H54 (cell line): ENCODE measurements around the gene EEF1AKMT3.

Experiments
- DNase-seq: peaks from one replicate; pipeline ENCODE4 v3.0.0; 2011; ENCODE audit warnings: low spot score, mixed read lengths; ENCODE audit not compliant: insufficient read length
- FAIRE-seq: peaks from 3 replicates; lab custom pipeline; 2011; peaks lifted over from hg19 to GRCh38; lab: Jason Lieb, UNC
- POLR2A ChIP-seq: IDR thresholded peaks from 2 replicates; pipeline ENCODE4 v1.6.1; 2011; ENCODE audit warnings: low read depth, mild to moderate bottlenecking, low read length

The EEF1AKMT3 gene

GRCh38 chr12:57793920-57794319, 21.5 kb downstream of the EEF1AKMT3 start:
- peak; percentile 83 for FAIRE-seq
- DNase-seq, result peak; percentile 40
- TF ChIP-seq POLR2A, result no peak

DNA sequence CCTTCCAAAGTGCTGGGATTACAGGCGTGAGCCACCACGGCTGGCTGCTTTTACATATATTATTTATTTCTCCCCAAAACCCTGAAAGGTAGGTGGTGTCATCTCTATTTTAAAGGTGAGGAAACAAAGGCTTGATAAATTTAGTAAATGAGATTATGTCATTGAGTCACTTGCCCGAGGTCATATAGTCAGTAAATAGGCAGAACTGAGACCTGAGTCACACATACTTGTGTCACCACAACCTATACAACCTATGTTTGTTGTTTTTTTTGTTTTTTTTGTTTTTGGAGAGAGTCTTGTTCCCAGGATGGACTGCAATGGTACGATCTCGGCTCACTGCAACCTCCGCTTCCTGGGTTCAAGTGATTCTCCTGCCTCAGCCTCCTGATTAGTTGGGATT, 22.9 kb downstream of the EEF1AKMT3 start:
- FAIRE-seq (no peak), DNase-seq (no peak)
- TF ChIP-seq POLR2A, result no peak

DNA sequence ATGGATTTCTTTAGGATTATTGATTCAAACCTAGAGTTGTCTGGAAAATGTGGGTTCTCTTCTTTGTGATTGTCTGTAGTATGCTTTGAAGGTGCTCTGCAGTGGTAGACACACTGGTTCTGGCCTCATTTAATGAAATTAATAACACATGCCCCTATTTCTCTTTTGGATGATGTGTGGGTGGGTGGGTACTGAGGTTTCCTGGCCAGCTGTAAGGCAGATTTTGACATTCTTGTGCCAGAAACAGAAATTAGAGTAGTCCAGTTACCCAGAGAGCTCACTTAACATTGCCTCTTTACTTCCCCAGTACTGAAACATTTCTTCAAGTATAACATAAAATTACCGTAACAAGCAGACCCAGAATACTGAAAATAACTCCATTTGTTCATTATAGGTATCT, 24.6 kb downstream of the EEF1AKMT3 start:
- FAIRE-seq (no peak), DNase-seq (no peak)
- TF ChIP-seq POLR2A, result no peak

DNA sequence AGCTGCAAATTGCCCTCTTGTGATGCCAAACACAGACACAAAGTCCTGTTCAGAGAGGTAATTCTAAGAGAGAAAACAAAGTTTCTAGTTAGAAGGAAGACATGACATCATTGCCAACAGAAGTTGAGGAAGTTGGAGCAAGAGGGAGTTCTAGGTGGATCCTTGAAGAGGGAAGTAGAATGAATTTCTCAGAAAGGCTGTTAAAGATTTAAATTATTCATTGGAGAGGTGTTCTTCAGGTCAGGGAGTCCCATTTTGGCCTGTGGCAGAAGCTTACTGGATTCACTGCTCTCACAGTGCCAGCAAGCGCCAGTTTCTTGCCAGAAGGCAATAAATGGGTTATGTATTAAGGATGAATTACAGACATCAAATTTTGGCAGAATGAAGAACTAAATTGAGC, 25.5 kb downstream of the EEF1AKMT3 start:
- TF ChIP-seq POLR2A, result no peak
- FAIRE-seq (no peak), DNase-seq (no peak)

GRCh38 chr12:57800965-57801364, 28.6 kb downstream of the EEF1AKMT3 start:
- TF ChIP-seq POLR2A, result no peak
- no peak for FAIRE-seq
- no peak for DNase-seq

DNA sequence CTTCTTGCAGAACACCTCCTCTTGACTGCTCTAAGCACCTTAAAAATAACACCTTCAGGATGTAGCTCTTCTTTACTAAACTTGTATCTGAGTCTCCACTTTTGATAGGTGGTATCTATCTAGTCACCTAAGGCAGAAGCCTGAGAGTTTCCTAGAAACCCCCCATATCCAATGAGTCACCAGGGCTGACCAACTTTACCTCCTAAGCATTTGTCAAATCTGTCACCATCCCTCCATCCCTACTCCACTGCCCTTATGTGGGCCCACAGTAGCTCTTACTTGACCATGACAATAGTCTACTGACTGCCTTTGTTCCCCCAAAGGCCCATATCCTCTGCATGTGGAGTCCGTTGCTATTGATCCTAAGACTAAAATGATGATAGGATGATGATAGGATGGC, 30.2 kb downstream of the EEF1AKMT3 start:
- DNase-seq, result no peak
- no peak for FAIRE-seq
- no peak for TF ChIP-seq POLR2A

DNA sequence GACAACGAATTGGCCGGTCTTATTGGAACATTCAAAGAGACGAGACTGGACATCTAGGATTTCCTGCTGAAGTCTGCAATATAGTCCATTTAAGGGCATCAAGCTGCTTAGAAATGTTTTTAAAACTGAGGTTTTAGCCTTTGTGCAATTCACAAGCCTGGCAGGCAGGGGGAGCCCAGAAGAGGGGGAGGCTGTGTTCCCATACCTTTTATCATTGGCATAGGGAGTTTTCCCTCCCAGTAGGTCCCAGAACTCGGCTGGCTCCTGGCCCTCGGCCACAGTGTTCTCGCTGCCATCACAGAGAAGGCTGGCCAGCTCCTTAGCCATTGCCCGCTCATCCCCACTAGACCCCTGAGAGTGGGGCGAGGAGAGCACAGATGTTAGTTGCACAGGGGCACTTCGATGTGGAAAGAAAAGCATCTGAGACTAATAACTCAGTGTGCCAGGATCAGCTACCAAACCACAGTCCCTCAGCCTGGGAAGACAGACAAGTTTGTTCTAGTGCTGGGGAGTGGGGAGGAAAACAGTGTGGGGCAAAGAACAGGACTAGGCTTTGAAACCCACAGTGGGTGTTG, 31.0 kb downstream of the EEF1AKMT3 start:
- DNase-seq (peak; percentile 57), FAIRE-seq (peak; percentile 72)
- no peak for TF ChIP-seq POLR2A

DNA sequence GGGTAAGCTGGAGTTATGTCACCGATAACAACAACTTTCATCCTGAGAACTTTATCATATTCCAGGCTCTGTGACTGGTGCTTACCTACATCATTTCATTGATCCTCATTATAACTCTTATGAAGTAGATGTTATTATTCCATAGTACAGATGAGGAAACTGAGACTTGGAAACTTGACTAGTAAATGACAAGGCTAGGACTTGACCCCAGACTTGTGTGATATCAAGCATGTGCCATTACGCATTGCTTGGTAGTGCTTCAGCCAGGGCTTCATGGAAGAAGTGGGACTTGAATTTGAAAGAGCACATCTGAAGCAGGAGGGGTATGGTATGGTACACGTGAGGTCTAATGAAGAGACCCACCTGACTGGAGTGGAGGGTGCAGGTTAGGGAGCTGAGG, 34.3 kb downstream of the EEF1AKMT3 start:
- no peak for TF ChIP-seq POLR2A
- FAIRE-seq, result no peak

GRCh38 chr12:57807285-57807684, 34.9 kb downstream of the EEF1AKMT3 start:
- FAIRE-seq, result no peak

More for the DNA sequence above, 34.3 kb downstream of the EEF1AKMT3 start:
- no peak for DNase-seq

GRCh38 chr12:57808351-57808750, 35.9 kb downstream of the EEF1AKMT3 start:
- TF ChIP-seq POLR2A, result no peak
- DNase-seq, result no peak
- no peak for FAIRE-seq

More at GRCh38 chr12:57807285-57807684, 34.9 kb downstream of the EEF1AKMT3 start:
- no peak for TF ChIP-seq POLR2A
- no peak for DNase-seq

DNA sequence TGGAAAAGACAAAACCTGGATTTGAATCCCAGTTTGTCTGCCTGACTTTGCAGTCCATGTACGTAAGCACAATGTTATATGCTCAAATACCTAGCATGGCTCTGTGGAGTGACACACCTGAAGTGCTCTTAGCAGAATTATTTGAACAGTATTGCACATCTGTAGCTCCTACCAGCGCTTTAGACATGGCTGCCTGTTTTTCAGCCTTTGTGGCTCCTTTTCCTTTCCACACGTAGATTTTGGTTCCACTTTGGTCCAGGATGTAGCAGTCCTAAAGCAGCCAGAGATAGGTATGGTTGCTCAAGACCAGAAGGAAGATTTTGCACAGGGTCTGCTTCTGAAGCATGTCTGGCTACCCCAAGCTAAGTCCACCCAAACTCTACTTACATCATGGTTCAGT, 37.0 kb downstream of the EEF1AKMT3 start:
- no peak for TF ChIP-seq POLR2A
- DNase-seq (no peak), FAIRE-seq (no peak)

- DNase-seq (peak; percentile 30), FAIRE-seq (no peak)
- no peak for TF ChIP-seq POLR2A
These were observed 38.0 kb downstream of the EEF1AKMT3 start for GRCh38 chr12:57810450-57810849.

DNA sequence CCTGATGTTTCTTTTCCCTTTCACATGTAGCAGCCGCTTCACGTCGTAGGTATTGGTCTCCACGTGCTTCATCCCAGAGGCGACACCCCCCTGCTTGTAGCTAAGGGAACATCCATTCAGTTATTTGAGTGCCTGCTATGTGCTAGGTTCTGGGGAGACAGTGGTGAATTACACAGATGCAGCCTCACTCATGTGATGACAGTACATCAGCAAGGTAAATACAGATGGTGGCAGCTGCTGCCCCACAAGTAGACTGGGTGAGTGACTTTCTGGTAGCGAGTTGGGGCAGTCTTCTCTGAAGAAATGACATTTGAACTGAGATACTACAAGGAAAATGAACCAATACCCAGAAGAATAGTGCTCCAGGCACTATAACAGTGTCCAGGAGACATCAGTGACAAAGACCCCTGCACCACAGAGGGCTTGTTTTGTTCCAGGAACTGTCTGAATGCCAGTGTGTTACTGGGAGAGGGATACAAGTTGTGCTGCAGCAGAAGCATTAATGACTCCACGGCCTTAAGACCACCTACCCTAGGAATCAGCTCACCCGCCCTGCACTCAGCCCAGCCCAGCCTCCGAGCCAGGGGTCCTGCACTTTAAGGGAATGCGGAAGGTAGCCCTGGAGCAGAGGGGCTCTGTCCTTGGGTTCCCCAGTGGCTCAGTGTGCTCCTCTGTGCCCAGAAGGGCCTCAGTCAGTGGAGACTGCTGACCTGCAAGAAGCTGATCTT, 38.8 kb downstream of the EEF1AKMT3 start:
- no peak for FAIRE-seq
- no peak for DNase-seq
- no peak for TF ChIP-seq POLR2A

- TF ChIP-seq POLR2A, result no peak
- DNase-seq, result peak; percentile 42
- no peak for FAIRE-seq
These were observed 40.9 kb downstream of the EEF1AKMT3 start for GRCh38 chr12:57813111-57813970.
